ENCODE results near the gene ZNF521. TPM values are rescaled to one million over a fixed set of nuclear protein-coding genes. Genes with fewer than 3 reads are reported as not detected.

Gene ZNF521
- total and polyA plus RNA-seq, 8 donors, result 16.6 to 60.6 (median 47.3) TPM

DNA sequence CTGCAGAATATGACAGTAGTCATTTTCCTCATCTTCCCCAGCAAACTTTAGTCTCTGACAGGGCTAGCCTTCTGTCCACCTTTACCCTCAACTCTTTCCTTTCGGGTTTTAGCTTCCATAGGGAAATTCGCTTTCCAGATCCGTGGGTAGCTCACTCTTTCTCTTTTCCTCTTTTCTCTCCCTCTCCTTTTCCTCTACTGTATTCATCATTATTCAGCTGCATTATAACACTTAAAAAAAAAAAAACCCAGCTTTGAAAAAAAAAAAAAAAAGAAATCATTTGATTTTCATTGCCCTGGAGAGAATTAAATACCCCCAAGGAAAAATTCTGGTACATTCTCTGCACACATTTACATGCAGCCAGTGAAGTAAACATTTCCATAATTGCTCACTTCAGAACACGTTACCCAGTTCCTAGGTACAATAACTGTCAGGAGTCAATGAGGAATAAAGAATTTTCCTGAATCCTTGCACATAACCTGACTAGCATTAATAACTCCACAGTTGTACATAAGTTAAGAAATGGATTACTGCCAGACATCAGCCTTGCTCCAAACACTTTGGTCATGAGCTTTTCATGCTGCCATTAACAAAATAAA lies 63.5 kb downstream of the ZNF521 start:
- DNase-seq (no peak), ATAC-seq (no peak)
- Histone ChIP-seq H3K4me3 (no peak overlapping the region), H3K4me1 (peaks cover 4 to 14% of the 10 kb centered on the region in 2 donors), H3K27me3 (no peaks in the 10 kb centered on the region), H3K9me3 (no peaks in the 10 kb centered on the region), H3K36me3 (no peaks in the 10 kb centered on the region), H3K27ac (peak overlapping the region in 1 of 2 donors; percentile 57)
- no peak for TF ChIP-seq CTCF (IDR thresholded peaks at IDR 0.05)
- intact Hi-C loops (cut with DNase I), result no loop called here

- H3K9me3 ChIP-seq, result no peaks in the 10 kb centered on the region
- TF ChIP-seq CTCF (IDR thresholded peaks at IDR 0.05), result no peak
- H3K4me1 ChIP-seq, result peaks cover 4 to 17% of the 10 kb centered on the region in 2 donors
- no peak overlapping the region for H3K27ac ChIP-seq
- no peak overlapping the region for H3K4me3 ChIP-seq
- intact Hi-C loops (cut with DNase I), result no loop called here
- H3K27me3 ChIP-seq, result no peaks in the 10 kb centered on the region
- H3K36me3 ChIP-seq, result no peaks in the 10 kb centered on the region
- DNase-seq (no peak), ATAC-seq (no peak)
These were observed 64.9 kb downstream of the ZNF521 start for GRCh38 chr18:25287106-25287505.

- Histone ChIP-seq H3K4me3 (peak overlapping the region in 1 of 2 donors; percentile 5), H3K36me3 (no peaks in the 10 kb centered on the region), H3K27me3 (no peaks in the 10 kb centered on the region), H3K4me1 (peaks cover 4 to 24% of the 10 kb centered on the region in 2 donors), H3K27ac (peak overlapping the region; percentile 14 to 33), H3K9me3 (no peaks in the 10 kb centered on the region)
- intact Hi-C loops (cut with DNase I), result no loop called here
- TF ChIP-seq CTCF (IDR thresholded peaks at IDR 0.05), result no peak
- DNase-seq (peak in 1 of 4 donors; percentile 51), ATAC-seq (peak; percentile 41)
These were observed 67.0 kb downstream of the ZNF521 start for GRCh38 chr18:25284861-25285550.

- Histone ChIP-seq H3K27me3 (no peaks in the 10 kb centered on the region), H3K36me3 (no peaks in the 10 kb centered on the region), H3K4me3 (peak overlapping the region in 1 of 2 donors; percentile 5), H3K4me1 (peaks cover 4 to 24% of the 10 kb centered on the region in 2 donors), H3K27ac (peak overlapping the region; percentile 14 to 33), H3K9me3 (no peaks in the 10 kb centered on the region)
- no peak for ATAC-seq
- TF ChIP-seq CTCF (IDR thresholded peaks at IDR 0.05), result no peak
- intact Hi-C loops (cut with DNase I), result no loop called here
- no peak for DNase-seq
These were observed 67.7 kb downstream of the ZNF521 start for GRCh38 chr18:25284281-25284680.

DNA sequence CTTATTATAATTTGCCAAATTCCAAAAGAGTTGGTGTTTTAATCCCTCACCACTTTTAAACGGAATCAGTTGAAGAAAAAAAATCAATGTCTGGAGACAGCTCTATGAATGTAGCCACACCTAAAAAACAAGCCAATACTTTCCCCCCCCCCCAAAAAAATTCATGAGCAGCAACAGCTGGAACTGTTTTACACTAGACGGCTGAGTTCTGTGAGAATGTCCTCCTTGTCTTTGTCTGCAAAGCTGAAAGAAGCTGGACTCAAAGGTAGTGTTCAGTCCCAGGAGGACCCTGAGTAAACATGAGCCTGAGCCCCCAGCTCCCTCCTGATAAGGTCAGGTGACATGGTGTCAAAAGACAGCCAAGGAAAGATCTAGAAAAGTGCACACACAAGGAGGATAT lies 68.2 kb downstream of the ZNF521 start:
- no peak for TF ChIP-seq CTCF (IDR thresholded peaks at IDR 0.05)
- Histone ChIP-seq H3K9me3 (no peaks in the 10 kb centered on the region), H3K36me3 (no peaks in the 10 kb centered on the region), H3K4me1 (peaks cover 4 to 24% of the 10 kb centered on the region in 2 donors), H3K27ac (peak overlapping the region; percentile 14 to 33), H3K27me3 (no peaks in the 10 kb centered on the region), H3K4me3 (no peak overlapping the region)
- no peak for DNase-seq
- intact Hi-C loops (cut with DNase I), result no loop called here
- no peak for ATAC-seq

Data from left lung (tissue), 10 donors.